WTC11 (cell line): ENCODE results near the gene DAO.

Source experiments
- KAT7 ChIP-seq: sonication (generic); formaldehyde crosslinking; IDR thresholded peaks from 2 replicates; pipeline ENCODE4 v1.8.1; 2023; ENCODE audit warnings: missing genetic modification reagents, mild to moderate bottlenecking, borderline replicate concordance
- NR2C2 ChIP-seq: sonication (generic); formaldehyde crosslinking; IDR thresholded peaks from 2 replicates; pipeline ENCODE4 v1.8.0; 2022; ENCODE audit warnings: mild to moderate bottlenecking, missing genetic modification reagents
- TF ChIP-seq, protein P1 (sequence below): sonication (generic); formaldehyde crosslinking; conservative IDR thresholded peaks from 2 replicates; pipeline ENCODE4 v1.8.1; 2023; ENCODE audit warnings: mild to moderate bottlenecking, low read depth, missing genetic modification reagents, moderate library complexity

DNA sequence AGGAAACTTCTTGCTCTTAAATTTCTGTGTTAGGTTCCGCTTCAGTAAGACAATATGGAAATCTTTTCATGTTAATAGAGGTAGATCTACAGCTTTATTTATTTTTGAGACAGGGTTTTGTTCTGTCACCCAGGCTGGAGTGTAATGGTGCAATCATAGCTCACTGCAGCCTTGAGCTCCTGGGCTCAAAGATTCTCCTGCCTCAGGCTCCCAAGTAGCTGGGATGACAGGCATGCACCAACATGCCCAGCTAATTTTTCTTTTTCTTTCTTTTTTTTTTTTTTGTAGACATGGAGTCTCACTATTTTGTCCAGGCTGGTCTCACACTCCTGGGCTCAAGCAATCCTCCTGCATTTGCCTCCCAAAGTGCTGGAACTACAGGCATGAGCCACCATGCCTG lies 70.1 kb downstream of the DAO start:
- TF ChIP-seq, protein P1, sequence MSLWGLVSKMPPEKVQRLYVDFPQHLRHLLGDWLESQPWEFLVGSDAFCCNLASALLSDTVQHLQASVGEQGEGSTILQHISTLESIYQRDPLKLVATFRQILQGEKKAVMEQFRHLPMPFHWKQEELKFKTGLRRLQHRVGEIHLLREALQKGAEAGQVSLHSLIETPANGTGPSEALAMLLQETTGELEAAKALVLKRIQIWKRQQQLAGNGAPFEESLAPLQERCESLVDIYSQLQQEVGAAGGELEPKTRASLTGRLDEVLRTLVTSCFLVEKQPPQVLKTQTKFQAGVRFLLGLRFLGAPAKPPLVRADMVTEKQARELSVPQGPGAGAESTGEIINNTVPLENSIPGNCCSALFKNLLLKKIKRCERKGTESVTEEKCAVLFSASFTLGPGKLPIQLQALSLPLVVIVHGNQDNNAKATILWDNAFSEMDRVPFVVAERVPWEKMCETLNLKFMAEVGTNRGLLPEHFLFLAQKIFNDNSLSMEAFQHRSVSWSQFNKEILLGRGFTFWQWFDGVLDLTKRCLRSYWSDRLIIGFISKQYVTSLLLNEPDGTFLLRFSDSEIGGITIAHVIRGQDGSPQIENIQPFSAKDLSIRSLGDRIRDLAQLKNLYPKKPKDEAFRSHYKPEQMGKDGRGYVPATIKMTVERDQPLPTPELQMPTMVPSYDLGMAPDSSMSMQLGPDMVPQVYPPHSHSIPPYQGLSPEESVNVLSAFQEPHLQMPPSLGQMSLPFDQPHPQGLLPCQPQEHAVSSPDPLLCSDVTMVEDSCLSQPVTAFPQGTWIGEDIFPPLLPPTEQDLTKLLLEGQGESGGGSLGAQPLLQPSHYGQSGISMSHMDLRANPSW (CRISPR knock-in tag) = no peak
- TF ChIP-seq KAT7 (CRISPR knock-in tag) (no peak), NR2C2 (CRISPR knock-in tag) (no peak)
